ENCODE results near the gene WDR72. TPM values are rescaled to one million over a fixed set of nuclear protein-coding genes. Genes with fewer than 3 reads are reported as not detected.
A peak's percentile ranks its signal among the peaks of the same experiment; 100 is the strongest.

WDR72 gene
- total and polyA plus RNA-seq, 2 of the 4 experiments (the other 2 are of a cell fraction): not detected

GRCh38 chr15:53490341-53490740, 269.1 kb downstream of the WDR72 start:
- Histone ChIP-seq H4K8ac (ENCODE audit: low read depth in 2 of 2, low read length in 2 of 2) (no peak overlapping the region), H3K4me2 (ENCODE audit: low read depth, low read length) (no peak overlapping the region), H3K27ac (ENCODE audit: insufficient read depth, low read length) (no peak overlapping the region), H3K56ac (ENCODE audit: extremely low read depth, insufficient read depth, low read length) (no peak overlapping the region), H3K9ac (ENCODE audit: low read depth, low read length) (no peak overlapping the region), H3K14ac (replicated peaks; ENCODE audit: low read depth, low read length) (no peak overlapping the region), H2BK15ac (ENCODE audit: low read depth, low read length) (no peak overlapping the region), H3K27me3 (ENCODE audit: control insufficient read depth, insufficient read depth, low read length) (no peaks in the 10 kb centered on the region), H3K23ac (ENCODE audit: low read depth, low read length) (no peak overlapping the region), H3K9me1 (ENCODE audit: insufficient read depth, low read length) (no peaks in the 10 kb centered on the region), H3K4me3 (ENCODE audit: insufficient read depth, low read depth, low read length) (no peak overlapping the region), H2BK120ac (ENCODE audit: low read depth, low read length) (no peak overlapping the region), H3K4ac (ENCODE audit: low read depth, low read length) (no peak overlapping the region), H3K36me3 (ENCODE audit: control insufficient read depth, insufficient read depth, low read length) (no peaks in the 10 kb centered on the region), H2BK5ac (ENCODE audit: low read depth, low read length, poor library complexity, severe bottlenecking) (no peak overlapping the region), H4K91ac (ENCODE audit: insufficient read depth, low read depth, low read length) (no peak overlapping the region), H3K9me3 (ENCODE audit: control insufficient read depth, insufficient read depth, low read length) (peaks cover 2% of the 10 kb centered on the region; the same call in 1 of the 2 replicates), H4K20me1 (ENCODE audit: insufficient read depth, low read length) (no peaks in the 10 kb centered on the region), H2AK9ac (replicated peaks; ENCODE audit: low read depth, low read length, poor library complexity) (no peak overlapping the region), H2BK20ac (ENCODE audit: low read depth, low read length) (no peak overlapping the region), H2AFZ (replicated peaks; ENCODE audit: low read length, poor library complexity) (no peak overlapping the region), H3K4me1 (ENCODE audit: control insufficient read depth, insufficient read depth, low read length) (no peaks in the 10 kb centered on the region), H3K18ac (ENCODE audit: low read depth, low read length) (no peak overlapping the region), H4K5ac (ENCODE audit: low read depth, low read length) (no peak overlapping the region), H3K79me1 (ENCODE audit: low read depth in 1 of 2, low read length in 2 of 2) (no peaks in the 10 kb centered on the region), H2AK5ac (ENCODE audit: low read depth, low read length) (no peak overlapping the region)
- TF ChIP-seq, protein P1, sequence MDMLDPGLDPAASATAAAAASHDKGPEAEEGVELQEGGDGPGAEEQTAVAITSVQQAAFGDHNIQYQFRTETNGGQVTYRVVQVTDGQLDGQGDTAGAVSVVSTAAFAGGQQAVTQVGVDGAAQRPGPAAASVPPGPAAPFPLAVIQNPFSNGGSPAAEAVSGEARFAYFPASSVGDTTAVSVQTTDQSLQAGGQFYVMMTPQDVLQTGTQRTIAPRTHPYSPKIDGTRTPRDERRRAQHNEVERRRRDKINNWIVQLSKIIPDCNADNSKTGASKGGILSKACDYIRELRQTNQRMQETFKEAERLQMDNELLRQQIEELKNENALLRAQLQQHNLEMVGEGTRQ (IDR thresholded peaks at IDR 0.05; ENCODE audit: low read depth, low read length): no peak
- TF ChIP-seq MAFK (IDR thresholded peaks at IDR 0.05; ENCODE audit: low read depth, low read length): peak; percentile 60
- dilution Hi-C loops (cut with HindIII; ENCODE audit: low sequenced_read_pairs, unreplicated experiment) (no loop called here), intact Hi-C loops (cut with micrococcal nuclease) (no loop called here), in situ Hi-C loops (cut with MboI; ENCODE audit: low sequenced_read_pairs) (no loop called here)
- CTCF ChIA-PET: no interaction called here
- no peak for DNase-seq
- ATAC-seq (ENCODE audit: low read depth): no peak
- no TSS peak for BruUV-seq (replicated peaks)
- POLR2A ChIA-PET (ENCODE audit: unreplicated experiment): no interaction called here

Data from IMR-90 (cell line).